A549 (cell line): ENCODE data around the gene MLPH. TPM values are rescaled to one million over a fixed set of nuclear protein-coding genes. Genes with fewer than 3 reads are reported as not detected.

Experiments
- ATAC-seq, 2 experiments: fragments of 200-7000 bp in 1 of 2; fragments of >200 bp in 1 of 2; cut with Nextera tagmentation in 1 of 2; cut with Tn5 transposase in 1 of 2; 3 replicates each; pipeline versions ENCODE4 v1.8.0 to v1.9.1; 2018 to 2020; ENCODE audit warnings: mild to moderate bottlenecking in 1 of 2, moderate library complexity in 1 of 2
- CTCF ChIA-PET: fragments of 300-600 bp; sonication (Branson Sonifier 250); formaldehyde crosslinking; extraction: SDS; loops from one replicate; lab custom pipeline; 2021; ENCODE audit warnings: antibody characterized with exemption, inconsistent platforms; lab: Yijun Ruan, JAX
- POLR2A ChIA-PET: fragments of 350-600 bp; formaldehyde crosslinking; extraction: SDS; loops from one replicate; lab custom pipeline; 2021; ENCODE audit warnings: antibody characterized with exemption, inconsistent platforms; lab: Yijun Ruan, JAX
- DNase-seq, 2 experiments: peaks; one replicate each; pipeline versions ENCODE4 v3.0.0 to v3.0.0-alpha.2; 2011 to 2016; ENCODE audit warnings: low read depth in 1 of 2, low spot score in 1 of 2
- FAIRE-seq: peaks from 2 replicates; lab custom pipeline; 2011; peaks lifted over from hg19 to GRCh38; lab: Jason Lieb, UNC
- H3K27ac ChIP-seq, 2 experiments: fragments of >200 bp; sonication (Bioruptor Twin); formaldehyde crosslinking; 3 replicates each; pipeline ENCODE4 v1.5.1; 2016 to 2017
- H3K4me1 ChIP-seq: fragments of >200 bp; sonication (Bioruptor Twin); formaldehyde crosslinking; 3 replicates; pipeline ENCODE4 v1.6.1; 2016
- H3K4me2 ChIP-seq: fragments of >200 bp; sonication (Bioruptor Twin); formaldehyde crosslinking; 3 replicates; pipeline ENCODE4 v1.6.1; 2016
- H3K4me3 ChIP-seq: fragments of >200 bp; sonication (Bioruptor Twin); formaldehyde crosslinking; 3 replicates; pipeline ENCODE4 v1.5.1; 2016
- H3K9me3 ChIP-seq: fragments of >200 bp; sonication (Bioruptor Twin); formaldehyde crosslinking; 3 replicates; pipeline ENCODE4 v1.6.1; 2016
- BHLHE40 ChIP-seq: IDR thresholded peaks from 2 replicates; pipeline ENCODE4 v1.6.1; 2012; ENCODE audit warnings: low read depth, low read length, inconsistent platforms
- CBX2 ChIP-seq: fragments of 200-600 bp; sonication (generic); IDR thresholded peaks from 2 replicates; pipeline ENCODE4 v1.6.1; 2016; ENCODE audit warnings: low read depth, mild to moderate bottlenecking, borderline replicate concordance
- CEBPB ChIP-seq, 2 experiments: fragments of >200 bp in 1 of 2; sonication (Bioruptor Twin) in 1 of 2; formaldehyde crosslinking in 1 of 2; IDR thresholded peaks; 2 replicates each; pipeline ENCODE4 v1.6.1; 2012 to 2016
- EHMT2 ChIP-seq: fragments of 200-600 bp; sonication (generic); IDR thresholded peaks from 2 replicates; pipeline ENCODE4 v1.6.1; 2016; ENCODE audit warnings: antibody characterized with exemption, low read depth, mild to moderate bottlenecking, moderate library complexity
- EP300 ChIP-seq, 2 experiments: fragments of >200 bp; sonication (Bioruptor Twin); formaldehyde crosslinking; IDR thresholded peaks; 2 replicates in 1 of 2; 3 replicates in 1 of 2; pipeline ENCODE4 v1.6.1; 2016 to 2017
- ESRRA ChIP-seq: fragments of 150-350 bp; IDR thresholded peaks from 2 replicates; pipeline ENCODE4 v1.6.1; 2014; ENCODE audit warnings: mild to moderate bottlenecking, low read length, borderline replicate concordance
- FOSB ChIP-seq: fragments of 250-450 bp; sonication (Bioruptor Pico); IDR thresholded peaks from 2 replicates; pipeline ENCODE4 v1.5.0; 2020; ENCODE audit warnings: mild to moderate bottlenecking, moderate library complexity
- HOXA7 ChIP-seq: fragments of 250-450 bp; sonication (Bioruptor Pico); IDR thresholded peaks from 2 replicates; pipeline ENCODE4 v1.5.0; 2020; ENCODE audit warnings: mild to moderate bottlenecking, moderate library complexity
- JUNB ChIP-seq: fragments of >200 bp; sonication (Bioruptor Twin); formaldehyde crosslinking; IDR thresholded peaks from 2 replicates; pipeline ENCODE4 v1.6.1; 2016
- MYC ChIP-seq: IDR thresholded peaks from 2 replicates; pipeline ENCODE4 v1.6.1; 2012; ENCODE audit warnings: mild to moderate bottlenecking, inconsistent platforms, low read length, improper control_type of control experiment, borderline replicate concordance
- NFE2L2 ChIP-seq: fragments of 150-350 bp; conservative IDR thresholded peaks from 2 replicates; pipeline ENCODE4 v1.6.1; 2014; ENCODE audit warnings: low read length
- PHF8 ChIP-seq: fragments of 200-600 bp; sonication (generic); IDR thresholded peaks from 2 replicates; pipeline ENCODE4 v1.6.1; 2016; ENCODE audit warnings: low read depth, mild to moderate bottlenecking, antibody characterized with exemption, moderate library complexity, borderline replicate concordance
- POLR2A ChIP-seq: IDR thresholded peaks from 2 replicates; pipeline ENCODE4 v1.6.1; 2012; ENCODE audit warnings: mild to moderate bottlenecking, low read length
- POLR2AphosphoS2 ChIP-seq: conservative IDR thresholded peaks from 2 replicates; pipeline ENCODE4 v1.6.1; 2012; ENCODE audit warnings: low read length, improper control_type of control experiment, inconsistent platforms
- REST ChIP-seq: fragments of 200-600 bp; sonication (generic); IDR thresholded peaks from 2 replicates; pipeline ENCODE4 v1.6.1; 2016; ENCODE audit warnings: antibody characterized with exemption, mild to moderate bottlenecking, moderate library complexity
- SREBF2 ChIP-seq: fragments of 450-650 bp; IDR thresholded peaks from 2 replicates; pipeline ENCODE4 v1.6.1; 2014; ENCODE audit warnings: mild to moderate bottlenecking, moderate library complexity
- USF2 ChIP-seq: fragments of 450-650 bp; IDR thresholded peaks from 2 replicates; pipeline ENCODE4 v1.6.1; 2014; ENCODE audit warnings: antibody characterized with exemption
- ZFP36 ChIP-seq: fragments of 450-650 bp; IDR thresholded peaks from 2 replicates; pipeline ENCODE4 v1.6.1; 2014; ENCODE audit warnings: borderline replicate concordance; ENCODE audit not compliant: partially characterized antibody
- WGBS: methylation state at CpG from one replicate; pipeline ENCODE4 v1.1.6; 2017; ENCODE audit errors: missing lambda C conversion rate; 5-methylcytosine and 5-hydroxymethylcytosine counted together
- polyA plus RNA-seq, 4 experiments: library from polyadenylated mRNA; depleted of rRNA in 3 of 4; stranded (reverse); fragments of >200 nt; fragmentation: RNase III in 1 of 4; extraction: RNeasy Plus Mini Kit Qiagen cat#74134 plus additional on column Dnase treatment in 1 of 4; gene quantifications; 2 replicates in 3 of 4; 3 replicates in 1 of 4; pipeline ENCODE4 v1.2.3, GENCODE V29; 2011 to 2017

Gene MLPH
- polyA plus RNA-seq, 2 of the 4 experiments (the other 2 are of a cell fraction): 218 to 350 TPM

- Histone ChIP-seq H3K4me3 (no peak overlapping the region), H3K27ac (no peak overlapping the region), H3K9me3 (peaks cover 9% of the 10 kb centered on the region; the same call in 1 of the 3 replicates), H3K4me2 (no peak overlapping the region), H3K4me1 (peaks cover 6% of the 10 kb centered on the region; the same call in 2 of the 3 replicates)
- ChIA-PET CTCF (interaction anchor here (1.2 to 1.6 kb wide), 2 partner anchors 23 to 31 kb away, joined by 3 to 4 read pairs; no protein-coding TSS in a partner anchor), POLR2A (no interaction called here)
- 70% methylated on average over 3 of the region's 3 CpGs for WGBS
- TF ChIP-seq JUNB: no peak
- TF ChIP-seq EP300 (IDR thresholded peaks at IDR 0.05): no peak
- TF ChIP-seq PHF8: no peak
- no peak for TF ChIP-seq HOXA7 (CRISPR knock-in tag)
- TF ChIP-seq ZFP36: no peak
- TF ChIP-seq BHLHE40: no peak
- TF ChIP-seq ESRRA: no peak
- no peak for TF ChIP-seq USF2
- no peak for TF ChIP-seq NFE2L2
- no peak for TF ChIP-seq CEBPB (IDR thresholded peaks at IDR 0.05)
- TF ChIP-seq EHMT2: no peak
- no peak for TF ChIP-seq REST
- TF ChIP-seq MYC: no peak
- TF ChIP-seq SREBF2: no peak
- no peak for TF ChIP-seq POLR2AphosphoS2
- TF ChIP-seq FOSB (CRISPR knock-in tag): no peak
- no peak for TF ChIP-seq POLR2A
- ATAC-seq (no peak), DNase-seq (no peak), FAIRE-seq (no peak)
These were observed 34.2 kb upstream of the MLPH start for GRCh38 chr2:237452861-237453260.

- no peak for TF ChIP-seq CBX2
- no peak for TF ChIP-seq REST
- no peak for TF ChIP-seq ZFP36
- TF ChIP-seq, all 56 proteins: peak for 0
- ATAC-seq: no peak
- DNase-seq: no peak
- Histone ChIP-seq H3K4me2 (no peak overlapping the region), H3K4me3 (no peak overlapping the region), H3K9me3 (peaks cover 14% of the 10 kb centered on the region; the same call in 1 of the 3 replicates), H3K4me1 (peaks cover 6% of the 10 kb centered on the region; the same call in 2 of the 3 replicates), H3K27ac (no peak overlapping the region)
- WGBS: 61% methylated on average over 3 of the region's 3 CpGs
- CTCF ChIA-PET: interaction anchor here (1.2 to 1.6 kb wide), 2 partner anchors 32 to 311 kb away, joined by 3 to 4 read pairs; no protein-coding TSS in a partner anchor
- POLR2A ChIA-PET: no interaction called here
- FAIRE-seq: no peak
These were observed 33.4 kb upstream of the MLPH start for GRCh38 chr2:237453671-237454070.
